ENCODE measurements around the gene EPHB3. TPM values are rescaled to one million over a fixed set of nuclear protein-coding genes. Genes with fewer than 3 reads are reported as not detected.
"Not testable (repeated sequence)": the region's sequence is repeated elsewhere in the genome, so short reads cannot be mapped to it uniquely, and the experiment has no call there.

EPHB3 gene
- total and polyA plus RNA-seq, 4 donors = 0.14 to 1.8 (median 0.67) TPM

DNA sequence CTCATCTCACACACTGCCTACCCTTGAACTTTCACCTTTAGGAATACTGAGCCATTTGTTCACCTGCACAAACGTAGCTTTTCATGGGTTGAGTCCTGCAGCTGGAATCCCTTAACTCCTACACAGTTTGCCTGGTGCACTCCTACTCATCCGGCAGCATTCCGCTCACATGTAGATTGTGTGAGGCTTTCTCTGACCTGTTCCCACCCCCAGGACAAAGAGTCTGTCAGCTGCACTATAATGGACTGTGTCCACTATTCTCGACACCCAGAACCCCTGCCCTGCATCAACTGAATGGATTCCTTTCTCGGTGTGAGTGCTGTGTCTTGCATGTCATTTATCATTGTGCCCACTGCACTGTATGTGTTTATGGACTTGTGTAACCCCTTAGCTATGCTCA, 54.9 kb downstream of the EPHB3 start (continued):
- TF ChIP-seq, protein P1, sequence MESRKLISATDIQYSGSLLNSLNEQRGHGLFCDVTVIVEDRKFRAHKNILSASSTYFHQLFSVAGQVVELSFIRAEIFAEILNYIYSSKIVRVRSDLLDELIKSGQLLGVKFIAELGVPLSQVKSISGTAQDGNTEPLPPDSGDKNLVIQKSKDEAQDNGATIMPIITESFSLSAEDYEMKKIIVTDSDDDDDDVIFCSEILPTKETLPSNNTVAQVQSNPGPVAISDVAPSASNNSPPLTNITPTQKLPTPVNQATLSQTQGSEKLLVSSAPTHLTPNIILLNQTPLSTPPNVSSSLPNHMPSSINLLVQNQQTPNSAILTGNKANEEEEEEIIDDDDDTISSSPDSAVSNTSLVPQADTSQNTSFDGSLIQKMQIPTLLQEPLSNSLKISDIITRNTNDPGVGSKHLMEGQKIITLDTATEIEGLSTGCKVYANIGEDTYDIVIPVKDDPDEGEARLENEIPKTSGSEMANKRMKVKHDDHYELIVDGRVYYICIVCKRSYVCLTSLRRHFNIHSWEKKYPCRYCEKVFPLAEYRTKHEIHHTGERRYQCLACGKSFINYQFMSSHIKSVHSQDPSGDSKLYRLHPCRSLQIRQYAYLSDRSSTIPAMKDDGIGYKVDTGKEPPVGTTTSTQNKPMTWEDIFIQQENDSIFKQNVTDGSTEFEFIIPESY (IDR thresholded peaks at IDR 0.05) = no peak
- TF ChIP-seq JUND (IDR thresholded peaks at IDR 0.05) (no peak), HNF4G (IDR thresholded peaks at IDR 0.05) (no peak), FOXA1 (IDR thresholded peaks at IDR 0.05) (no peak)

DNA sequence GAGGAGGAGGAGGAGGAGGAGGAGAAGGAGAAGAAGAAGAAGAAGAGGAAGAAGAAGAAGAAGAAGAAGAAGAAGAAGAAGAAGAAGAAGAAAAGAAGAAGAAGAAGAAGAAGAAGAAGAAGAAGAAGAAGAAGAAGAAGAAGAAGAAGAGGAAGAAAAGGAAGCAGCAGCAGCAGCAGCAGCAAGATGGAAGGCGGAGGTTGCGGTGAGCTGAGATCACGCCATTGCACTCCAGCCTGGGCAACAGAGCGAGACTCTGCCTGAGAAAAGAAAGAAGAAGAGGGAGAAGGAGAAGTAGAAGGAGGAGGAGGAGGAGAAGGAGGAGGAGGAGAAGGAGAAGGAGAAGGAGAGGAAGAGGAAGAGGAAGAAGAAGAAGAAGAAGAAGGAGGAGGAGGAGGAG, 55.7 kb downstream of the EPHB3 start:
- 91% methylated on average over 4 of the region's 4 CpGs for WGBS
- not testable (repeated sequence) for H3K27ac ChIP-seq (ENCODE audit: low read depth in 1 of 2, low read length in 2 of 2); H3K4me3 ChIP-seq (ENCODE audit: low read depth in 1 of 3, low read length in 3 of 3); H3K9ac ChIP-seq (ENCODE audit: low read depth in 1 of 2, low read length in 2 of 2); H3K9me3 ChIP-seq (ENCODE audit: control insufficient read depth in 4 of 4, low read length in 3 of 4); H3K4me1 ChIP-seq (ENCODE audit: control insufficient read depth in 4 of 4, insufficient read depth in 4 of 4, low read length in 3 of 4); H3K27me3 ChIP-seq (ENCODE audit: control insufficient read depth in 4 of 4, insufficient read depth in 4 of 4, low read length in 3 of 4); DNase-seq (ENCODE audit: low spot score); H3K36me3 ChIP-seq (ENCODE audit: control insufficient read depth in 4 of 4, insufficient read depth in 3 of 4, low read depth in 1 of 4, low read length in 3 of 4)

DNA sequence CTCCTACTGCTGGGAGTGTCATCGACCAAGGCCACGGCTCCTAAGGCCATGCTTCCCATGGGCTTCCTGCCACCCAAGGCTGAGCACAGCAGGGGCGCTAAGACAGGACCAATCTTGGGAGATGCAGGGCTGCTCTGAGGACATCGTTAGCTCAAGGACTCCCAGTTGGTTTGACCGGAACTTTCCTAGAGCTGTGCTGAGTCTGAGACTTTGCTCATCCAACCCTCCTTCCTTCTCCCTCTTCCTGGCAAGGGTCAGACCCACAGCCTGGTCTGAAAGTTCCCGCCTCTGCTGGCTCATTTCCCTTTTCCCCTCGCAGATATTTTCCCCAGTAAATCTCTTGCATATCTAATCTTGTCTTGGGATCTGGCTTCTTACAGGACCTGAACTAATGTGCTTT, 57.2 kb downstream of the EPHB3 start:
- 65% methylated on average over 7 of the region's 7 CpGs for WGBS
- H3K27me3 ChIP-seq (ENCODE audit: control insufficient read depth in 4 of 4, insufficient read depth in 4 of 4, low read length in 3 of 4) = peaks cover 0 to 3% (median 0%) of the 10 kb centered on the region in 4 donors
- DNase-seq (ENCODE audit: low spot score) = no peak
- TF ChIP-seq, protein P2, sequence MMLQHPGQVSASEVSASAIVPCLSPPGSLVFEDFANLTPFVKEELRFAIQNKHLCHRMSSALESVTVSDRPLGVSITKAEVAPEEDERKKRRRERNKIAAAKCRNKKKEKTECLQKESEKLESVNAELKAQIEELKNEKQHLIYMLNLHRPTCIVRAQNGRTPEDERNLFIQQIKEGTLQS (IDR thresholded peaks at IDR 0.05) = no peak
- TF ChIP-seq FOXA1 (IDR thresholded peaks at IDR 0.05) = no peak
- TF ChIP-seq SP1 (IDR thresholded peaks at IDR 0.05) = no peak
- no peak for TF ChIP-seq FOXA2 (IDR thresholded peaks at IDR 0.05)
- no peaks in the 10 kb centered on the region for H3K36me3 ChIP-seq (ENCODE audit: control insufficient read depth in 4 of 4, insufficient read depth in 3 of 4, low read depth in 1 of 4, low read length in 3 of 4)
- H3K4me3 ChIP-seq (ENCODE audit: low read depth in 1 of 3, low read length in 3 of 3) = no peak overlapping the region
- no peaks in the 10 kb centered on the region for H3K9me3 ChIP-seq (ENCODE audit: control insufficient read depth in 4 of 4, low read length in 3 of 4)
- no peak overlapping the region for H3K9ac ChIP-seq (ENCODE audit: low read depth in 1 of 2, low read length in 2 of 2)
- peaks cover 0 to 5% (median 2%) of the 10 kb centered on the region in 4 donors for H3K4me1 ChIP-seq (ENCODE audit: control insufficient read depth in 4 of 4, insufficient read depth in 4 of 4, low read length in 3 of 4)
- no peak overlapping the region for H3K27ac ChIP-seq (ENCODE audit: low read depth in 1 of 2, low read length in 2 of 2)

DNA sequence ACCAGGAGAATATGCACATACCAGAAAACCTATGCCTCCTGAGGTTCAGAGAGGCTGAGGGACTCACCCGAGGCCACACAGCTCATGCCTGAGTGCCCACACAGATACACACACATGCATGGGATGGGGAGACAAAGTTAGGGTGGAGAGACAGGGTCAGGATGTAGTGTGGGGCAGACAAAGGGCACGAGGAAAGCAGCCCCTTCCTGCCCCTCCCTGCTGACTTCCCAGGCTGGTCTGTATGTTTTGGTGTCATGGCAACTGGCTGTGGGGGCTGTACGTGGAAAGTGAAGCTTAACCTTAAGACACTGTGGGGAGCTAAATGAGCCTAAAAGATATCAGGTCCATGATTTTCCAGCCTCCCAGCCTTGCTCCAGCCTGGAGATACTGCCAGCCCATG, 57.8 kb downstream of the EPHB3 start:
- H3K27ac ChIP-seq (ENCODE audit: low read depth in 1 of 2, low read length in 2 of 2) = no peak overlapping the region
- no peak overlapping the region for H3K9ac ChIP-seq (ENCODE audit: low read depth in 1 of 2, low read length in 2 of 2)
- H3K9me3 ChIP-seq (ENCODE audit: control insufficient read depth in 4 of 4, low read length in 3 of 4) = no peaks in the 10 kb centered on the region
- WGBS = 34% methylated on average over 3 of the region's 3 CpGs
- peaks cover 0 to 3% (median 0%) of the 10 kb centered on the region in 4 donors for H3K27me3 ChIP-seq (ENCODE audit: control insufficient read depth in 4 of 4, insufficient read depth in 4 of 4, low read length in 3 of 4)
- peaks cover 0 to 5% (median 2%) of the 10 kb centered on the region in 4 donors for H3K4me1 ChIP-seq (ENCODE audit: control insufficient read depth in 4 of 4, insufficient read depth in 4 of 4, low read length in 3 of 4)
- H3K4me3 ChIP-seq (ENCODE audit: low read depth in 1 of 3, low read length in 3 of 3) = no peak overlapping the region
- H3K36me3 ChIP-seq (ENCODE audit: control insufficient read depth in 4 of 4, insufficient read depth in 3 of 4, low read depth in 1 of 4, low read length in 3 of 4) = no peaks in the 10 kb centered on the region
- no peak for DNase-seq (ENCODE audit: low spot score)
- TF ChIP-seq FOXA2 (IDR thresholded peaks at IDR 0.05) = no peak
- TF ChIP-seq, protein P1 (IDR thresholded peaks at IDR 0.05) = no peak
- TF ChIP-seq, protein P3, sequence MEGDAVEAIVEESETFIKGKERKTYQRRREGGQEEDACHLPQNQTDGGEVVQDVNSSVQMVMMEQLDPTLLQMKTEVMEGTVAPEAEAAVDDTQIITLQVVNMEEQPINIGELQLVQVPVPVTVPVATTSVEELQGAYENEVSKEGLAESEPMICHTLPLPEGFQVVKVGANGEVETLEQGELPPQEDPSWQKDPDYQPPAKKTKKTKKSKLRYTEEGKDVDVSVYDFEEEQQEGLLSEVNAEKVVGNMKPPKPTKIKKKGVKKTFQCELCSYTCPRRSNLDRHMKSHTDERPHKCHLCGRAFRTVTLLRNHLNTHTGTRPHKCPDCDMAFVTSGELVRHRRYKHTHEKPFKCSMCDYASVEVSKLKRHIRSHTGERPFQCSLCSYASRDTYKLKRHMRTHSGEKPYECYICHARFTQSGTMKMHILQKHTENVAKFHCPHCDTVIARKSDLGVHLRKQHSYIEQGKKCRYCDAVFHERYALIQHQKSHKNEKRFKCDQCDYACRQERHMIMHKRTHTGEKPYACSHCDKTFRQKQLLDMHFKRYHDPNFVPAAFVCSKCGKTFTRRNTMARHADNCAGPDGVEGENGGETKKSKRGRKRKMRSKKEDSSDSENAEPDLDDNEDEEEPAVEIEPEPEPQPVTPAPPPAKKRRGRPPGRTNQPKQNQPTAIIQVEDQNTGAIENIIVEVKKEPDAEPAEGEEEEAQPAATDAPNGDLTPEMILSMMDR (IDR thresholded peaks at IDR 0.05; ENCODE audit: low read depth, low read length, missing input control) = no peak
- no peak for TF ChIP-seq SP1 (IDR thresholded peaks at IDR 0.05)
- TF ChIP-seq HNF4A (conservative IDR thresholded peaks at IDR 0.05) = no peak
- no peak for TF ChIP-seq TAF1 (conservative IDR thresholded peaks at IDR 0.05)
- TF ChIP-seq FOXA1 (IDR thresholded peaks at IDR 0.05) = no peak
- TF ChIP-seq JUND (IDR thresholded peaks at IDR 0.05) = no peak
- no peak for TF ChIP-seq NR2F2 (IDR thresholded peaks at IDR 0.05)
